Measurements from ENCODE around the gene DESI2.

DNA sequence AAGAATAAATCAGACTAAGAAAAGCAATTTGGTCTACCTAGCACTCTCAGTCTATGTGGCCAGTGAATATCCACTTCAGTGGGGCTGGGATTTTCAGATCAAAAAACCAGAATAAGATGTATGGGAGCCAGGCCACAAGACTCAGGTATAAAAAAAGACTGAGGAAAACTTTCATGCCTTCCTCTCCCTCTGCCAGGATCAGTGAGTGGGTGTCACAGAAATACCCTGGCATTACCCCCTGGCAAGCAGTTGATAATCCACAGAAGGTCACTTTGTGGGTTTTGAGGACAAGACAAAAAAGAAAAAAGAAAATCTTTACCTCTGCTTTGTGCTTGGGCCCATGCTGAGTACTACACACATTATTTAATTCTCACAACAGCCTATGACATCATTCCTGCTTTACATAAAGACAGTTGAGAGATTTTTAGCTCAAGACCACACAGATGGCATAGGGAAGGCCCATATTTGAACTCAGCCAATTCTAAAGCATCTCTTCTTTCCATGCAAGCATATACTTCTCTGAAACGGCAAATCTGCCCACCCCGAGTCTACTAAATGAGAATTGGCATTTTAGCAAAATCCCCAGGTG lies 57.6 kb downstream of the DESI2 start:
- TF ChIP-seq, protein P1, sequence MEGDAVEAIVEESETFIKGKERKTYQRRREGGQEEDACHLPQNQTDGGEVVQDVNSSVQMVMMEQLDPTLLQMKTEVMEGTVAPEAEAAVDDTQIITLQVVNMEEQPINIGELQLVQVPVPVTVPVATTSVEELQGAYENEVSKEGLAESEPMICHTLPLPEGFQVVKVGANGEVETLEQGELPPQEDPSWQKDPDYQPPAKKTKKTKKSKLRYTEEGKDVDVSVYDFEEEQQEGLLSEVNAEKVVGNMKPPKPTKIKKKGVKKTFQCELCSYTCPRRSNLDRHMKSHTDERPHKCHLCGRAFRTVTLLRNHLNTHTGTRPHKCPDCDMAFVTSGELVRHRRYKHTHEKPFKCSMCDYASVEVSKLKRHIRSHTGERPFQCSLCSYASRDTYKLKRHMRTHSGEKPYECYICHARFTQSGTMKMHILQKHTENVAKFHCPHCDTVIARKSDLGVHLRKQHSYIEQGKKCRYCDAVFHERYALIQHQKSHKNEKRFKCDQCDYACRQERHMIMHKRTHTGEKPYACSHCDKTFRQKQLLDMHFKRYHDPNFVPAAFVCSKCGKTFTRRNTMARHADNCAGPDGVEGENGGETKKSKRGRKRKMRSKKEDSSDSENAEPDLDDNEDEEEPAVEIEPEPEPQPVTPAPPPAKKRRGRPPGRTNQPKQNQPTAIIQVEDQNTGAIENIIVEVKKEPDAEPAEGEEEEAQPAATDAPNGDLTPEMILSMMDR (IDR thresholded peaks at IDR 0.05): no peak
- TF ChIP-seq POLR2A (IDR thresholded peaks at IDR 0.05) (no peak), EP300 (IDR thresholded peaks at IDR 0.05) (no peak), POLR2AphosphoS5 (IDR thresholded peaks at IDR 0.05) (no peak)

Data from sigmoid colon (tissue), 4 donors.